Activated CD8-positive, alpha-beta memory T cell treated with anti-CD3 and anti-CD28 coated beads, Interleukin-2, amount 10 ng/mL, durations not matched to agents 7 days and 5 days (primary cell): ENCODE measurements around the gene MED13L. TPM values are rescaled to one million over a fixed set of nuclear protein-coding genes. Genes with fewer than 3 reads are reported as not detected.

Experiments
- ATAC-seq: fragments of 150-1000 bp; cut with Tn5 transposase; one replicate; pipeline ENCODE4 v1.10.0; 2021; ENCODE audit warnings: moderate library complexity
- CTCF ChIA-PET: fragments of 350-600 bp; sonication (Branson Sonifier 250); formaldehyde crosslinking; loops from one replicate; lab custom pipeline; 2021; ENCODE audit warnings: antibody characterized with exemption; lab: Charles Lee
- DNase-seq: peaks from one replicate; pipeline ENCODE4 v3.0.0-alpha.2; 2020
- H3K27ac Mint-ChIP-seq: one replicate; pipeline ENCODE4 v1.8.0; 2021; ENCODE audit warnings: mild to moderate bottlenecking, mixed read lengths
- H3K27me3 Mint-ChIP-seq: one replicate; pipeline ENCODE4 v1.8.0; 2021; ENCODE audit warnings: mixed read lengths
- H3K36me3 Mint-ChIP-seq: one replicate; pipeline ENCODE4 v1.8.0; 2021; ENCODE audit warnings: mild to moderate bottlenecking, mixed read lengths
- H3K4me1 Mint-ChIP-seq: one replicate; pipeline ENCODE4 v1.8.0; 2021; ENCODE audit warnings: mixed read lengths
- H3K4me3 Mint-ChIP-seq: one replicate; pipeline ENCODE4 v1.8.0; 2021; ENCODE audit warnings: mild to moderate bottlenecking, moderate library complexity, mixed read lengths
- H3K9me3 Mint-ChIP-seq: one replicate; pipeline ENCODE4 v1.8.0; 2022; ENCODE audit warnings: low read depth, mixed read lengths
- total RNA-seq, 2 experiments: library from RNA; stranded (reverse); gene quantifications; one replicate each; pipeline ENCODE4 v1.2.3, GENCODE V29; 2021

Gene MED13L
- 10 to 100 TPM; 65.1 to 74.4 TPM for total RNA-seq

- Mint-ChIP-seq H3K9me3 (no peaks in the 10 kb centered on the region), H3K4me1 (peaks cover 36% of the 10 kb centered on the region)
- CTCF ChIA-PET: interaction anchor here (0.9 to 1.9 kb wide), 4 partner anchors 37 to 322 kb away, joined by 3 to 7 read pairs (median 4); no protein-coding TSS in a partner anchor
These were observed at the start of gene MED13L for GRCh38 chr12:116277467-116278278. MED13L (minus strand) TSS chr12:116277693; CDS start chr12:116277131, 562 bp downstream.

GRCh38 chr12:116325336-116325664 is 47.8 kb upstream of the MED13L start:
- CTCF ChIA-PET: interaction anchor here (1.9 kb wide), 1 partner anchor 327 kb away, joined by 5 read pairs; no protein-coding TSS in a partner anchor
- H3K27me3 Mint-ChIP-seq: no peaks in the 10 kb centered on the region
- no peaks in the 10 kb centered on the region for H3K9me3 Mint-ChIP-seq
- peak; percentile 69 for DNase-seq
- peak overlapping the region; percentile 81 for H3K27ac Mint-ChIP-seq
- peak overlapping the region; percentile 30 for H3K4me3 Mint-ChIP-seq
- H3K36me3 Mint-ChIP-seq: no peaks in the 10 kb centered on the region
- peaks cover 27% of the 10 kb centered on the region for H3K4me1 Mint-ChIP-seq
- peak; percentile 94 for ATAC-seq

More at GRCh38 chr12:116277467-116278278, at the start of gene MED13L:
- Mint-ChIP-seq H3K36me3 (peaks cover 8% of the 10 kb centered on the region), H3K27me3 (no peaks in the 10 kb centered on the region), H3K27ac (peak within 1 kb of the TSS; percentile 89), H3K4me3 (peak within 1 kb of the TSS; percentile 94)
- peak; percentile 89 for DNase-seq
- peak; percentile 86 for ATAC-seq

GRCh38 chr12:116324654-116325335 is 47.3 kb upstream of the MED13L start:
- H3K4me3 Mint-ChIP-seq: peak overlapping the region; percentile 30
- H3K27me3 Mint-ChIP-seq: no peaks in the 10 kb centered on the region
- ATAC-seq (peak; percentile 56), DNase-seq (no peak)
- no peaks in the 10 kb centered on the region for H3K9me3 Mint-ChIP-seq
- H3K27ac Mint-ChIP-seq: peak overlapping the region; percentile 81
- peaks cover 32% of the 10 kb centered on the region for H3K4me1 Mint-ChIP-seq
- H3K36me3 Mint-ChIP-seq: no peaks in the 10 kb centered on the region
- CTCF ChIA-PET: interaction anchor here (1.9 kb wide), 1 partner anchor 327 kb away, joined by 5 read pairs; no protein-coding TSS in a partner anchor

GRCh38 chr12:116323406-116324386 is 46.2 kb upstream of the MED13L start:
- CTCF ChIA-PET: interaction anchor here (1.9 kb wide), 1 partner anchor 326 kb away, joined by 5 read pairs; no protein-coding TSS in a partner anchor
- Mint-ChIP-seq H3K4me3 (no peak overlapping the region), H3K36me3 (peaks cover 1% of the 10 kb centered on the region), H3K4me1 (peaks cover 38% of the 10 kb centered on the region), H3K27ac (no peak overlapping the region), H3K9me3 (no peaks in the 10 kb centered on the region), H3K27me3 (no peaks in the 10 kb centered on the region)
- ATAC-seq (no peak), DNase-seq (no peak)

GRCh38 chr12:116321913-116322312 is 44.4 kb upstream of the MED13L start:
- Mint-ChIP-seq H3K4me1 (peaks cover 38% of the 10 kb centered on the region), H3K36me3 (peaks cover 2% of the 10 kb centered on the region), H3K9me3 (no peaks in the 10 kb centered on the region), H3K27me3 (no peaks in the 10 kb centered on the region), H3K27ac (no peak overlapping the region), H3K4me3 (no peak overlapping the region)
- ATAC-seq (no peak), DNase-seq (no peak)
- CTCF ChIA-PET: no interaction called here

GRCh38 chr12:116320791-116321217 is 43.3 kb upstream of the MED13L start:
- Mint-ChIP-seq H3K27me3 (no peaks in the 10 kb centered on the region), H3K36me3 (peaks cover 3% of the 10 kb centered on the region), H3K27ac (peak overlapping the region; percentile 69), H3K4me1 (peaks cover 45% of the 10 kb centered on the region), H3K4me3 (no peak overlapping the region), H3K9me3 (no peaks in the 10 kb centered on the region)
- no peak for DNase-seq
- ATAC-seq: no peak
- CTCF ChIA-PET: no interaction called here

GRCh38 chr12:116319898-116320621 is 42.6 kb upstream of the MED13L start:
- ATAC-seq (peak; percentile 80), DNase-seq (peak; percentile 65)
- Mint-ChIP-seq H3K27me3 (no peaks in the 10 kb centered on the region), H3K4me3 (peak overlapping the region; percentile 27), H3K9me3 (no peaks in the 10 kb centered on the region), H3K36me3 (peaks cover 3% of the 10 kb centered on the region), H3K4me1 (peaks cover 38% of the 10 kb centered on the region), H3K27ac (peak overlapping the region; percentile 69)
- CTCF ChIA-PET: no interaction called here

GRCh38 chr12:116319233-116319897 is 41.9 kb upstream of the MED13L start:
- CTCF ChIA-PET: no interaction called here
- no peak for DNase-seq
- H3K27me3 Mint-ChIP-seq: no peaks in the 10 kb centered on the region
- no peaks in the 10 kb centered on the region for H3K9me3 Mint-ChIP-seq
- H3K4me1 Mint-ChIP-seq: peaks cover 31% of the 10 kb centered on the region
- H3K4me3 Mint-ChIP-seq: peak overlapping the region; percentile 27
- ATAC-seq: no peak
- H3K27ac Mint-ChIP-seq: peak overlapping the region; percentile 69
- H3K36me3 Mint-ChIP-seq: peaks cover 3% of the 10 kb centered on the region

- Mint-ChIP-seq H3K27me3 (peaks cover 5% of the 10 kb centered on the region), H3K27ac (no peak overlapping the region), H3K4me3 (no peak overlapping the region)
These were observed 41.2 kb upstream of the MED13L start for GRCh38 chr12:116318576-116319232.

GRCh38 chr12:116317986-116318575 is 40.6 kb upstream of the MED13L start:
- DNase-seq (no peak), ATAC-seq (no peak)
- H3K36me3 Mint-ChIP-seq: peaks cover 3% of the 10 kb centered on the region
- H3K27ac Mint-ChIP-seq: no peak overlapping the region
- CTCF ChIA-PET: no interaction called here
- no peak overlapping the region for H3K4me3 Mint-ChIP-seq
- no peaks in the 10 kb centered on the region for H3K9me3 Mint-ChIP-seq
- peaks cover 5% of the 10 kb centered on the region for H3K27me3 Mint-ChIP-seq
- H3K4me1 Mint-ChIP-seq: peaks cover 24% of the 10 kb centered on the region

More at GRCh38 chr12:116318576-116319232, 41.2 kb upstream of the MED13L start:
- no peak for DNase-seq
- no peaks in the 10 kb centered on the region for H3K9me3 Mint-ChIP-seq
- peaks cover 25% of the 10 kb centered on the region for H3K4me1 Mint-ChIP-seq
- CTCF ChIA-PET: no interaction called here
- H3K36me3 Mint-ChIP-seq: peaks cover 3% of the 10 kb centered on the region
- ATAC-seq: no peak

GRCh38 chr12:116317139-116317538 is 39.6 kb upstream of the MED13L start:
- ATAC-seq (no peak), DNase-seq (no peak)
- peaks cover 5% of the 10 kb centered on the region for H3K27me3 Mint-ChIP-seq
- H3K4me3 Mint-ChIP-seq: no peak overlapping the region
- peaks cover 3% of the 10 kb centered on the region for H3K36me3 Mint-ChIP-seq
- CTCF ChIA-PET: no interaction called here
- H3K4me1 Mint-ChIP-seq: peaks cover 24% of the 10 kb centered on the region
- H3K27ac Mint-ChIP-seq: no peak overlapping the region
- no peaks in the 10 kb centered on the region for H3K9me3 Mint-ChIP-seq
